Calu3 (cell line): ENCODE measurements around the gene C9orf78. TPM values are rescaled to one million over a fixed set of nuclear protein-coding genes. Genes with fewer than 3 reads are reported as not detected.

Experiments used
- BruUV-seq: library from RNA; stranded (reverse); fragments of 400-500 nt; replicated peaks from 2 replicates; lab custom pipeline; 2021; lab: Mats Ljungman, UMichigan
- CTCF ChIA-PET: fragments of 300-600 bp; sonication (Branson Sonifier 250); formaldehyde crosslinking; loops from one replicate; lab custom pipeline; 2022; ENCODE audit warnings: antibody characterized with exemption; lab: Charles Lee
- DNase-seq: peaks from one replicate; pipeline ENCODE4 v3.0.0; 2022
- H3K27ac Mint-ChIP-seq: one replicate; pipeline ENCODE4 v1.8.0; 2022; ENCODE audit warnings: mixed read lengths; ENCODE audit not compliant: unreplicated experiment
- H3K27me3 Mint-ChIP-seq: one replicate; pipeline ENCODE4 v1.8.0; 2022; ENCODE audit warnings: mixed read lengths; ENCODE audit not compliant: unreplicated experiment
- H3K36me3 Mint-ChIP-seq: one replicate; pipeline ENCODE4 v1.8.0; 2022; ENCODE audit warnings: mild to moderate bottlenecking, moderate library complexity, mixed read lengths; ENCODE audit not compliant: insufficient read depth, unreplicated experiment
- H3K4me1 Mint-ChIP-seq: one replicate; pipeline ENCODE4 v1.8.0; 2022; ENCODE audit warnings: mild to moderate bottlenecking, low read depth, mixed read lengths; ENCODE audit not compliant: unreplicated experiment
- H3K4me3 Mint-ChIP-seq: one replicate; pipeline ENCODE4 v1.8.0; 2022; ENCODE audit warnings: mild to moderate bottlenecking, low read depth, moderate library complexity, mixed read lengths; ENCODE audit not compliant: unreplicated experiment
- H3K9me3 Mint-ChIP-seq: one replicate; pipeline ENCODE4 v1.8.0; 2022; ENCODE audit warnings: low read depth, mixed read lengths; ENCODE audit not compliant: unreplicated experiment
- intact Hi-C: fragments of 100-400 bp; cut with micrococcal nuclease; formaldehyde crosslinking; loops from one replicate; pipeline ENCODE4 v1.10.0; 2022; ENCODE audit not compliant: unreplicated experiment
- total RNA-seq: library from RNA; stranded (reverse); gene quantifications from 2 replicates; pipeline ENCODE4 v1.2.3, GENCODE V29; 2022
- TF ChIP-seq, protein P1 (sequence below): fragments of 200-600 bp; IDR thresholded peaks from one replicate; pipeline ENCODE4 v1.8.0; 2022; ENCODE audit warnings: antibody characterized with exemption; ENCODE audit not compliant: unreplicated experiment

The C9orf78 gene
- total RNA-seq, 1 experiment from 2014 or later = 24.5 TPM

DNA sequence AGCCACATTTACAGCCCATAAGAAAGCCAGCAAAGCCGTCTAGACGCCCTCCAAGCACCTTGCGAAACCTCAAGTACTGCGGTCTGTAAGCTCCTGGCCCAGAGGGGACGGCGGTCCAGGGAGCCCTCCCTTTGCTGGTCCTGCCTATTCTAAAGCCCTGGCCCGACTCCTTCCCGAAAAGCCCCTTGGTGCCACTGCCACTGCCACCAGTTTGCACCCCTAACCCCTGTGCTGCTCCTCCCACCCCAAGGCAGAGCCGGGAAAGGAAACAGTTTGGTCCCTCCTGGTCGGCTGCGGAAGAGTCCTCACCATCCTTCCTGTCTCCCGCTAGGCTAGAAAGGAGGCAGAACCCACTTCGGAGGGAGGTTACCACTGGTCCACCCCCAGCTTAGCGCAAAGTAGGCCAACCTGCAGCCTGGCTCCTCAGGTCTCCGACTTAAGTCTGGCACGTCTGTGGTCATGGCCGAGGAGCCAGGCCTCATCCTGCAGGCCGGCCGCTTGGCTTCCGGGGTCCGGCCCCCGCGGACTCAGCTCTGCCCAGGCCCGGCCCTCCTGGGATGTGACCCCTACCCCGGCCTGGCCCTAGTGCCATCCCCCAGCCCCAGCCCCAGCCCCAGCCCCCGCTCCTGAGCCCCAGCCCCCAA lies 12.1 kb downstream of the C9orf78 start:
- intact Hi-C loops = no loop called here
- TF ChIP-seq, protein P1, sequence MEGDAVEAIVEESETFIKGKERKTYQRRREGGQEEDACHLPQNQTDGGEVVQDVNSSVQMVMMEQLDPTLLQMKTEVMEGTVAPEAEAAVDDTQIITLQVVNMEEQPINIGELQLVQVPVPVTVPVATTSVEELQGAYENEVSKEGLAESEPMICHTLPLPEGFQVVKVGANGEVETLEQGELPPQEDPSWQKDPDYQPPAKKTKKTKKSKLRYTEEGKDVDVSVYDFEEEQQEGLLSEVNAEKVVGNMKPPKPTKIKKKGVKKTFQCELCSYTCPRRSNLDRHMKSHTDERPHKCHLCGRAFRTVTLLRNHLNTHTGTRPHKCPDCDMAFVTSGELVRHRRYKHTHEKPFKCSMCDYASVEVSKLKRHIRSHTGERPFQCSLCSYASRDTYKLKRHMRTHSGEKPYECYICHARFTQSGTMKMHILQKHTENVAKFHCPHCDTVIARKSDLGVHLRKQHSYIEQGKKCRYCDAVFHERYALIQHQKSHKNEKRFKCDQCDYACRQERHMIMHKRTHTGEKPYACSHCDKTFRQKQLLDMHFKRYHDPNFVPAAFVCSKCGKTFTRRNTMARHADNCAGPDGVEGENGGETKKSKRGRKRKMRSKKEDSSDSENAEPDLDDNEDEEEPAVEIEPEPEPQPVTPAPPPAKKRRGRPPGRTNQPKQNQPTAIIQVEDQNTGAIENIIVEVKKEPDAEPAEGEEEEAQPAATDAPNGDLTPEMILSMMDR = no peak
- H3K9me3 Mint-ChIP-seq = no peaks in the 10 kb centered on the region
- H3K4me1 Mint-ChIP-seq = no peaks in the 10 kb centered on the region
- no peaks in the 10 kb centered on the region for H3K27me3 Mint-ChIP-seq
- H3K4me3 Mint-ChIP-seq = peak overlapping the region; percentile 76
- peaks cover 36% of the 10 kb centered on the region for H3K36me3 Mint-ChIP-seq
- CTCF ChIA-PET = no interaction called here
- no TSS peak for BruUV-seq
- no peak overlapping the region for H3K27ac Mint-ChIP-seq
- DNase-seq = peak; percentile 8

DNA sequence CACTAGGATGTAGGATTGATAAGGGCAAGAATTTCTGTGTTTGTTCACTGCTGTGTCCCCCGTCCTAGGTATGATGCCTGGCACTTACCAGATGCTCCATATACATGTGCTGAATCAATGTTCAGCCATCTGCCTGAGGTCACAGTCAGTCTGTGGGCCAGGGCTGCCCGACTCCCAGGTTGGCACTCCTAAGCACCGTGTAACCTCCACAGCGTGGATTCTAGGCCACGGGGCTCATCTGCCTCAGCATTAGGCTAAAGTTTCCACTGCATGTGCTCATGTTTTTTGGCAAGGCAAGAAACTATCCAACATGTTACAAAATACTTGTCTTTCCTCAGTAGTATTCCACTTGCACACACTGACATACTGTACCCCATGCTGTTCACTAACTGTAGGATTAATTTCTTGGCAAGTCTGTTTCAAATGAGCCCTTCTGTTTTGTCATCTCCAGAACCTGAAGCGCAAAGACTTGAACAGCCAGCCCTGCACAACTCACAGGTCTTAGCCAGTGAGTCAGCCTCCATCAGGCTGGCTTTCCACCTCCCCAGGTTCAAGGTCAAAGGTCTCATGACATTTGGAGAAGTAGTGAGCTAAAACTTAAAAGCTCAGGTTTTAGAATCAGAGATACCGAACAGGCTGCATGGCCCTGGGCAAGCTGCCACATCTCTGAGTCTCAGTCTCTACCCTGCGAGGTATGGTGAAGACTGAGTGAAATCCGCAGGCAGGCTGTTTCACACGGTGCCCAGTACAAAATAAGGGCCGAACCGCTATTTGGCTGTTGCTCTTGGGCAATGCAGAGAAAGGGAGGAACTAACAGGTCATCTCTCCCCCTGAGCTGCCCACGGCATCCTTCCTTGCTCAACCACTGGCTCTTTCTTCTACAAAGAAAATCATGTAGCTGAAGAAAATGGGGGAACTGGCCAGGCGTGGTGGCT lies 18.3 kb downstream of the C9orf78 start:
- CTCF ChIA-PET = interaction anchor here (0.6 kb wide), 1 partner anchor 15 kb away, joined by 3 read pairs; no protein-coding TSS in a partner anchor
- Mint-ChIP-seq H3K27ac (no peak overlapping the region), H3K4me1 (no peaks in the 10 kb centered on the region), H3K36me3 (peaks cover 22% of the 10 kb centered on the region), H3K27me3 (no peaks in the 10 kb centered on the region), H3K4me3 (no peak overlapping the region), H3K9me3 (no peaks in the 10 kb centered on the region)
- DNase-seq = no peak
- BruUV-seq = no TSS peak
- TF ChIP-seq, protein P1 = no peak
- intact Hi-C loops = no loop called here

DNA sequence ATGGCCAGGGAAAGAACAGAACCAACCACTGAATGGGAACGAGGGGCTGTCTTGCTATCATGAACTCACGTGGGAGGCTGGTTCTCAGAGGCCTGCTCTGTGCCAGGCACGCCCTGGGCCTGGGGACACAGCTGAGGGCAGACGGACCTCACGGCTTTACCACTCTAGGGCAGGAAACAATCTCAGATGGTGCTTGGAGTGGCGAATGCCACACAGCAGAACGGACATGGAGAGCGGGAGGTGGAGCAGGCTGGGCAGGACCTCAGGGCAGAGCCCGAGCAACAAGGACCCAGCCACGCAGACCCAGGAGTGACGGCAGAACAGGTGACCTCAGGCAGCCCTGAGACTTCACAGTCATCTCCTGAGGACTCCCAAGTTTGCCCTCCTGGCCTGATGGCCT lies 19.8 kb downstream of the C9orf78 start:
- intact Hi-C loops = no loop called here
- H3K4me1 Mint-ChIP-seq = no peaks in the 10 kb centered on the region
- no peak overlapping the region for H3K27ac Mint-ChIP-seq
- no peak for DNase-seq
- CTCF ChIA-PET = no interaction called here
- TF ChIP-seq, protein P1 = no peak
- no peaks in the 10 kb centered on the region for H3K27me3 Mint-ChIP-seq
- H3K9me3 Mint-ChIP-seq = no peaks in the 10 kb centered on the region
- no peak overlapping the region for H3K4me3 Mint-ChIP-seq
- peaks cover 30% of the 10 kb centered on the region for H3K36me3 Mint-ChIP-seq
- no TSS peak for BruUV-seq

DNA sequence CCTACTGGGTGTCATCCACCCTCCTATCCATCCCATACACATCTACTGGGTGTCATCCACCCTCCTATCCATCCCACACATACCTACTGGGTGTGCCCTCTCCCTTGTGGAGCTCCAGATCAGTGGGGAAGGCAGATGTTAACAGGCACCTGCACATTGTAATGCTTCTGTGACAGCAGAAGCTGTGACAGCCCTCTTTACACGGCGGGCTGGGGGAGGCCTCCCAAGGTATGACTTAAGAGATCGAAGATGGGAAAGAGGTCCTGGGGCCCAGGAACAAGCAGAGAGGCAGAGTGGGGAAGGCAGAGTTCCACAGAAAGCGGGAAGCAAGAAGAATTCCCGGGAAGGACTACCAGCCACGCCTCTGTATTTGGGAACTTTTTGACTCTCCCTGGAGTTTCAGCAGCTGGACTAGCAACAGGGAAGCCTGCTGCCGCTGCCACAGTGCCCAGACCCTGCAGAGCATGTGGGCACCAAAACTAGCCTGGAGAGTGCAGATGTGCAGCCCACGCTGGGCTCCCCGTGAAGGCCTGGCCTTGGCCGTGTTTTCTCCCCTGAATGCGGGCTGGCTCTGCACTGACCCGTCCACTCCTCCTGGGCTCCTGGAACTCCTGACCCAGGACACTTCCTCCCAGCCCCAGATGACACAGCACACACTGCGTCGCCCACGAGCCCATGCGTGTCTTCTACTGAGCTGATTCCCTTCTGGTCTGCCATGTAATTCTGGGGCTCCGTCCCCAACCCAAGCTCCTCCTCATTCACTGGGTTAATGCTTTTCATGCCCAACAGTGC lies 20.4 kb downstream of the C9orf78 start:
- TF ChIP-seq, protein P1 = no peak
- H3K9me3 Mint-ChIP-seq = no peaks in the 10 kb centered on the region
- no TSS peak for BruUV-seq
- peaks cover 31% of the 10 kb centered on the region for H3K36me3 Mint-ChIP-seq
- CTCF ChIA-PET = no interaction called here
- no peak overlapping the region for H3K27ac Mint-ChIP-seq
- no peaks in the 10 kb centered on the region for H3K4me1 Mint-ChIP-seq
- no peak overlapping the region for H3K4me3 Mint-ChIP-seq
- H3K27me3 Mint-ChIP-seq = no peaks in the 10 kb centered on the region
- DNase-seq = no peak
- intact Hi-C loops = no loop called here
